PFSK-1 (cell line): ENCODE results near the gene INSIG1.

ENCODE experiments used
- FOXP2 ChIP-seq: optimal IDR thresholded peaks from 2 replicates; pipeline ENCODE3; 2011; ENCODE audit warnings: borderline replicate concordance, control low read depth, inconsistent platforms; ENCODE audit not compliant: insufficient read depth; ENCODE audit errors: extremely low read length, extremely low read depth
- POLR2AphosphoS5 ChIP-seq: IDR thresholded peaks from 2 replicates; pipeline ENCODE4 v1.6.1; 2012; ENCODE audit warnings: low read depth, mild to moderate bottlenecking, control low read depth, low read length, moderate library complexity
- SIN3A ChIP-seq: IDR thresholded peaks from 2 replicates; pipeline ENCODE4 v1.6.1; 2012; ENCODE audit warnings: mild to moderate bottlenecking, low read length, moderate library complexity, borderline replicate concordance; ENCODE audit not compliant: insufficient read depth
- TAF1 ChIP-seq: IDR thresholded peaks from 2 replicates; pipeline ENCODE4 v1.6.1; 2012; ENCODE audit warnings: low read length, control low read depth, borderline replicate concordance; ENCODE audit not compliant: insufficient read depth
- TF ChIP-seq, protein P1 (sequence below), 2 experiments: IDR thresholded peaks; 2 replicates each; pipeline versions ENCODE4 v1.6.1 to v1.8.0; 2011 to 2012; ENCODE audit warnings: low read depth in 2 of 2, low read length in 2 of 2, control low read depth in 1 of 2, inconsistent platforms in 1 of 2, mild to moderate bottlenecking in 1 of 2, moderate library complexity in 1 of 2; ENCODE audit not compliant: insufficient read depth in 1 of 2

Gene INSIG1

DNA sequence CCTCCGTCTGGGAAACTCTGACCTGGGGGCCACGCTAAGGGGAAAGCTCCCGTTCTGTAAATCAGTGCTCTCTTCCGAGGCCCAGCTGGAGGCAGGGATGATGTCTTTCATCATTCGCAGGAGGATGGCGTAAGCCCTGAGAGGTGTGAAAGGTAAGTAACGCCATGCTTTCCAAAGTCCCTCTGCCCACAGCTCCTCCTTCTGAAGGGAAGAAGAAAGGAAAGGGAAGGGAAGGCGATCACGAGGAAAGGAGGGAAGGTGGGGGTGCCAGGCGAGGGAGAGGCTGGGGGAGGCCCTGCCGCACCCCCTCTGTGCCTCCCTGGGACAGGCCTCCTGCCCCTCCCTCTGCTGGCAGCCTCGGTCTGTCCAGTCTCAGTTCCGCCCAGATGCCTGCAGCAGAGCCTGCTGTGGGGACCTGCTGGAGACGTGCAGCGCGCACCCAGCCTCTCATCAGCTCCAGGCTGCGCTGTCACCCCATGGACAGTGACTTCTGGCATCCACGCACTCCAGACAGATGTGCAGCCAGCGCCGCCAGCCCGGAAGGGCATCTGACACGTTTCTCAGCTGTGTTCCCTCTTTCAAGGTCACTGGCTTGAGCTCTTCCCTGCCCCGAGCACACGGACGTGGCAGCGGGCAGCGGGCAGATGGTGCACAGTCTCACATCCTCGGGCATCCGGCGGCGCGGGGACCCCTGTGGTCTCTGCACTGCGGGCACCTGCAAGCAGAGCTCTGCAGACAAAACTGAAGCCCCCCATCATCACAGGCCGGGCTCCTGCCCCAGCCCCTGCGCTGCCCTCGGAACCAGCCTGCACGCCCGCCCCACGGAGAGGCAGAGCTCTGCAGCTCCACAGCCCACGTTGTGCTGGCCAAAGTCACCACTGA lies 60.6 kb downstream of the INSIG1 start:
- TF ChIP-seq POLR2AphosphoS5 (no peak), FOXP2 (no peak), SIN3A (no peak), TAF1 (no peak)
- TF ChIP-seq, protein P1, sequence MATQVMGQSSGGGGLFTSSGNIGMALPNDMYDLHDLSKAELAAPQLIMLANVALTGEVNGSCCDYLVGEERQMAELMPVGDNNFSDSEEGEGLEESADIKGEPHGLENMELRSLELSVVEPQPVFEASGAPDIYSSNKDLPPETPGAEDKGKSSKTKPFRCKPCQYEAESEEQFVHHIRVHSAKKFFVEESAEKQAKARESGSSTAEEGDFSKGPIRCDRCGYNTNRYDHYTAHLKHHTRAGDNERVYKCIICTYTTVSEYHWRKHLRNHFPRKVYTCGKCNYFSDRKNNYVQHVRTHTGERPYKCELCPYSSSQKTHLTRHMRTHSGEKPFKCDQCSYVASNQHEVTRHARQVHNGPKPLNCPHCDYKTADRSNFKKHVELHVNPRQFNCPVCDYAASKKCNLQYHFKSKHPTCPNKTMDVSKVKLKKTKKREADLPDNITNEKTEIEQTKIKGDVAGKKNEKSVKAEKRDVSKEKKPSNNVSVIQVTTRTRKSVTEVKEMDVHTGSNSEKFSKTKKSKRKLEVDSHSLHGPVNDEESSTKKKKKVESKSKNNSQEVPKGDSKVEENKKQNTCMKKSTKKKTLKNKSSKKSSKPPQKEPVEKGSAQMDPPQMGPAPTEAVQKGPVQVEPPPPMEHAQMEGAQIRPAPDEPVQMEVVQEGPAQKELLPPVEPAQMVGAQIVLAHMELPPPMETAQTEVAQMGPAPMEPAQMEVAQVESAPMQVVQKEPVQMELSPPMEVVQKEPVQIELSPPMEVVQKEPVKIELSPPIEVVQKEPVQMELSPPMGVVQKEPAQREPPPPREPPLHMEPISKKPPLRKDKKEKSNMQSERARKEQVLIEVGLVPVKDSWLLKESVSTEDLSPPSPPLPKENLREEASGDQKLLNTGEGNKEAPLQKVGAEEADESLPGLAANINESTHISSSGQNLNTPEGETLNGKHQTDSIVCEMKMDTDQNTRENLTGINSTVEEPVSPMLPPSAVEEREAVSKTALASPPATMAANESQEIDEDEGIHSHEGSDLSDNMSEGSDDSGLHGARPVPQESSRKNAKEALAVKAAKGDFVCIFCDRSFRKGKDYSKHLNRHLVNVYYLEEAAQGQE (IDR thresholded peaks at IDR 0.05; ENCODE audit: insufficient read depth in 1 of 2, low read depth in 2 of 2, low read length in 2 of 2), result no peak

DNA sequence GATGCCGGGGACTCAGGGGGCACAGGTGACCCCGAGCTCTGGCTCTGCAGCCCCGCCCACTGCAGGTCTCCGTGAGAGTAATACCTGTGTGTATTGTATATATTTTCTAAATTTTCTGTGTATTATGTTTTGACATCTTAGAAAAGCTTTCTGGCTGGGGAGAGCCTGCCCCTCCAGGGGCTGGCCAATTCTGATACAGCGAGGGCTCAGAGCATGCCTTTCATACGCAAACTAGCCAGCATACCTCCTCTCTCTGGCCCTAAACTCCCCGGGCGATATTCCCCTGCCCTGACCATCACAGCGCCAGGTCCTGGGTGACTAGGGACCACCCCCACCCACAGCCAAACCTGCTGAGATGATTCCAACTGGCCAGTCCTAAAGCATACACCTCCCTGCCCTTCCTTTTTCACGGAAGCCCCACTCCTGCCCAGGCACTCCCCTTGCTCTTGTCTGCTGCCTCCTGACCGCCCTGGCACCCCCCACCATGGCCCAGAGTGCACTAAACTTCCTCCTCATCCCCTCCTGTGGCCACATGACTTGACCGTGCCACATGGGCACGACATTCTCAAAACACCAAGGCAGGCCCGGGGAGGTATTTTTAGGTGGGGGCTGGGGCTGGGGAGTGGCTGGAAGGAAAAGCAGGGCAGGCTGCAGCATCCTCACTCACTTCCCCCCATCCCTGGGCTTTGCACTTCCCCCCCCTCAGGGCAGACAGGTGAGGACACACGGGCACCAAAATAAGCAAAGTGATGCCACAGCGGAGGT lies 61.5 kb downstream of the INSIG1 start:
- TF ChIP-seq FOXP2, result no peak
- TF ChIP-seq SIN3A, result no peak
- TF ChIP-seq POLR2AphosphoS5, result no peak
- TF ChIP-seq, protein P1 (IDR thresholded peaks at IDR 0.05; ENCODE audit: insufficient read depth in 1 of 2, low read depth in 2 of 2, low read length in 2 of 2), result no peak
